Fibroblast of skin of back (primary cell): Measurements from ENCODE around the gene CEP170B.
"Not testable (repeated sequence)": the region's sequence is repeated elsewhere in the genome, so short reads cannot be mapped to it uniquely, and the experiment has no call there.

Source experiments
- DNase-seq: peaks from one replicate; pipeline ENCODE4 v3.0.0-alpha.2; 2013

CEP170B gene

GRCh38 chr14:104933746-104934733 is 69.0 kb downstream of the CEP170B start:
- DNase-seq: no peak

GRCh38 chr14:104935026-104935650 is 70.1 kb downstream of the CEP170B start:
- DNase-seq: no peak

- no peak for DNase-seq
Observed at GRCh38 chr14:104935955-104936354, 70.9 kb downstream of the CEP170B start.

GRCh38 chr14:104936361-104937155 is 71.5 kb downstream of the CEP170B start:
- DNase-seq: no peak

GRCh38 chr14:104937161-104937560 is 72.1 kb downstream of the CEP170B start:
- no peak for DNase-seq

- DNase-seq: no peak
Observed at GRCh38 chr14:104937694-104938365, 72.8 kb downstream of the CEP170B start.

- no peak for DNase-seq
Observed at GRCh38 chr14:104938436-104938835, 73.4 kb downstream of the CEP170B start.

- DNase-seq: no peak
Observed at GRCh38 chr14:104938960-104939359, 73.9 kb downstream of the CEP170B start.

- no peak for DNase-seq
Observed at GRCh38 chr14:104939666-104940410, 74.8 kb downstream of the CEP170B start.

- DNase-seq: no peak
Observed at GRCh38 chr14:104940526-104941150, 75.6 kb downstream of the CEP170B start.

GRCh38 chr14:104941508-104942365 is 76.7 kb downstream of the CEP170B start:
- DNase-seq: no peak

GRCh38 chr14:104942586-104942985 is 77.5 kb downstream of the CEP170B start:
- DNase-seq: no peak

- DNase-seq: not testable (repeated sequence)
Observed at GRCh38 chr14:104943216-104944015, 78.3 kb downstream of the CEP170B start.

- not testable (repeated sequence) for DNase-seq
Observed at GRCh38 chr14:104944016-104944308, 78.9 kb downstream of the CEP170B start.

- DNase-seq: not testable (repeated sequence)
Observed at GRCh38 chr14:104944436-104945205, 79.6 kb downstream of the CEP170B start.

- not testable (repeated sequence) for DNase-seq
Observed at GRCh38 chr14:104945266-104945665, 80.2 kb downstream of the CEP170B start.
